Eye (tissue), 1 donor: Measurements from ENCODE around the gene COMMD8.
A peak's percentile ranks its signal among the peaks of the same experiment; 100 is the strongest.
"Not testable (repeated sequence)": the region's sequence is repeated elsewhere in the genome, so short reads cannot be mapped to it uniquely, and the experiment has no call there.

ENCODE experiments used
- DNase-seq: peaks from one replicate; pipeline ENCODE4 v3.0.0-alpha.2; 2015

COMMD8 gene

DNA sequence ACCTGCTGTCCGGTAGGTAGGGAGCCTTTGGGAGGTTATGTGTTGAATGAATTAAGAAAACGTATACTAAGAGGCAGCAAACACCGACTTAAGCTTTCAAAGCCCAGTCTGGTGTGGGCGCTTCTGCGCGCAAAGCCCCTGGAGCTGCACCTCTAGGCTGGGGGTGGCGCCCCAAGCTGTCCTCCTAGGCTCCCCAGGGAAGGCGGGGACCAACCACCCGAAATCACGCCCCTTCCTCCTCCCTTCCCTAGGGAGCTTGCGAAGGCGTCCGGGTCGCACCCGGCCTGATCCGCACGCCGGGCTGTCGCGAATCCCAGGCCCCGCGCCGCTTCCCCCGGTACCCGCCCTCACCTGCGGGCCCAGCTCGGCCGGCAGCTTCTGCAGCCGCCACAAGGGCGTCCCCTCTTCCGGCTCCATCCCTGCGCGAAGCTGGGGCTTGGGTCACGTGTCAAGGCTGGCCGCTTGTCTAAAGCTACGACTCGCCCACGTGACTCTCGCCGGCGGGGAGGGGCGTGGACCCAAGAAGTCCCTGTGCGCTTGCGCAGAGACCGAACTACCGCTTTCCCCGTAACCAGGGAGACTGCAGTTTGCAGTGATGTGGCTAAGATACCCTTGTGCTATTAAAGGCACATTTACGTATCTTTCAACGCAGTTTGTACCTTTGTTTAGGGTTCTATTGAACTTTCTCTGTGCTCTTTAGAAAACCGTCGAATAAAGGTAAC is at the start of gene COMMD8:
COMMD8 (minus strand) TSS at position 468 of the 722 bp plus-strand sequence; CDS start at position 417, 51 bp downstream.
- peak; percentile 99 for DNase-seq

DNA sequence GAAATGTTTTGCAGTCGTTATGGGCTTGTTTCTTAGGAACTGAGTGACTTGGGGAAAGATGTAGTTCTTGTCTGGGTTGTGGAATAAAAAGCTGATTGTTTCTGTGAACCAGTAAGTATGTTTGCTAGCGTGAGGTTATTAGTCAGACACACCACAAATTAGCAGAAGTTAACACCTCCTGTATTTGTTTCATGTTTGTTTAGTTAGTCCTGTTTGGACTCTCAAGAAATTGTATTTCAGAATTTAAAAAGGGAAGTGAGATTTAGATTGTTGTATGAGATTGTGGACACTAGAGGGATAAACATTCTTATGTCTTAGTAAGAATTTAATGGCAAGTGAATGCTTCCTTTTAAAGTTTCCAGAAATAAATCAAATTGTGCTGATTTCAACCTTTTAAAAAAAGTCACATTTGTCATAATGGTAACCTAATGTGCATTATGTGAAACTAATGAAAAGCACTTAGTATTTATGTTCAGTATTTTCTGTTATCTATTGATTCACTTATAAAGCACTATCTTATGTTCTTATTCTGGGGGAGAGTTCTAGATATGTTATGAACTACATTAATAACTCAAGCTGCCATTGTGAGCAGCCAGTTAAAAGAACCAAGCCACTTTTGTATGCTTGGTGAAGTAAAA is 47.1 kb upstream of the COMMD8 start:
- DNase-seq = no peak

DNA sequence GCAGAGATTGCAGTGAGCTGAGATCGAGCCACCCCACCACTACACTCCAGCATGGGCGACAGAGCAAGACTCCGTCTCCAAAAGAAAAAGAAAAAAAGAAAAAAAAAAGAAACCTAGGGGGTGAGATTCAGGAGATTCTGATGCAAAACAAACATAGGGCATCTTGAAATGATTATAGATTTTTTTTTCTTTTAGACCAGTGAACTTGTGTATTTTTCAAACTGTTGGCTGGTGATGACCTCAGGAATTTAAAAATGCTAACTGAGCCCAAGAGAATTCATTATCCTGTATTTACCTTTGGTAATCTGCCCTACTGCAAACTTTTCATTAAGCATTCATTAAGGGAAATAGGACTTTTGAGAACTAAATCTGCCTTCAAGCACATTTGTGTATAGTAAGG is 42.2 kb upstream of the COMMD8 start:
- DNase-seq = no peak

DNA sequence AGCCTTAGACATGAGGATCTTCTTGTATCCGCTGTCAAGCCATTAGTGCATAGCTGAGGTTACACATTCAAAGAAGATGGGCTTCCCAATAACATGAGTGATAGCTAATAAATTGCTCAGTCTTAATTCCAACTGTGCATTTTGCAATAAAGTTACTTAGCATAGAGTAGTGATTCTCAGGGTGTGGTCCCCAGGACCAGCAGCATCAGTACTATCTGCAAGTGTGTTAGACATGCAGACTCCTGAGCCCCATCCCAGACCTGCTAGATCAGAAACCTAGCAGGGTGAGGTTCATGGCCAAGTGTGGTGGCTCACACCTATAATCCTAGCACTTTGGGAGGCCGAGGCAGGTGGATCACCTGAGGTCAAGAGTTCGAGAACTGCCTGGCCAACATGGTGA is 41.6 kb upstream of the COMMD8 start:
- DNase-seq = no peak

DNA sequence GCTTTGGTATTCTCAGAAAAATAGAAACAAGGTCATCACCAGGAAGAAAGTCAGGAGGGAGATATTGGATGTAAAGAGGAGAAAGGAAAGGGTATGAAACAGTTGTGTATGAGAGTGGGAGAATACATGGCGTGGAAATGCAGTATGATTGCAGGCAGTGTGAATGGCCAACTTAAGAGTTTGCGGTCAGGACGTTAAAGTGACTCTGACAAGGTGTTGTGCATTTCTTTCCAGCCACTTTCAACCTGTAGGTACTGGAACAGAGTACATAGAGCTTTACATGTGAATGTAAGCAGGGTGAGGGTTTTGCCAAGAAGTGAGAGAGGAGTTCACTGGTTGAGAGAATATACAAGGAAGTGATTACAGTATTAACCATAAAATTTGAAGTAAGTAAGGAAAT is 37.3 kb upstream of the COMMD8 start:
- no peak for DNase-seq

DNA sequence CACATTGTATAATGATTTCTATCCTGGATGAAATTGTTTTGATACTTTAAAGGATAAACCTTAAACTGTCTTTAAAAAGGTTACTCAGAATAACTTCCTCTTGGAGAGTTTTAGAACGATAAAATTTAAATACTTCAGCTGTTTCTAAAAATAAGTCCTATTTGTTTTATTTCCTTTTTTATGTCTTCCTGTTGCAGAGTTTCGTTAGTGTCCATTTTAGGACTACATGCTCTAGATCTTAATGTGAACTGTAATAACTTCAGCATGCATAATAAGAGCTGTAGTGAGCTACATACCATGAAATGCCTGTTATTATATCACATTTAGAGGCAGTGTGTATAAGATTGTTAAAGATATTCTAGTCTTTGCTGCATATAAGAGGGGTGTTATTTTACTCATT is 36.2 kb upstream of the COMMD8 start:
- DNase-seq = no peak

DNA sequence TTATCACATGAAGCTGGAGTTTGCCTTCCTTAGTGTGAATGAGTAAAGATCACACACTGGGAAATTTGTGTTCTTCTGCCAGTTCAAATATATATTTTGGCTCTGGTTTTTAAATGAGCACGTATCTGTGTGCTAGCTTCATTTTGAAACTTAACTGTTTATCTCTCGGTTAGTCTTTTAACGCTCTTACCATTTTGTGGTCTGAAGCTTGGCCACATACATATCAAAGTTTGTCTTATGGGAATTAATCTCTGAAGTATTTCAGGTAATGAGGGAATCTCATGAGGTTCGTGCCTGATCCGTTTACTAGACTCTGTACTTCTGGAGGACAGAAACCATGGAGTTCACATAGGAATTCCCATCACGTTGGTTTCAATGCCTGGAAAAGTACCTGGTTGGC is 35.4 kb upstream of the COMMD8 start:
- no peak for DNase-seq

DNA sequence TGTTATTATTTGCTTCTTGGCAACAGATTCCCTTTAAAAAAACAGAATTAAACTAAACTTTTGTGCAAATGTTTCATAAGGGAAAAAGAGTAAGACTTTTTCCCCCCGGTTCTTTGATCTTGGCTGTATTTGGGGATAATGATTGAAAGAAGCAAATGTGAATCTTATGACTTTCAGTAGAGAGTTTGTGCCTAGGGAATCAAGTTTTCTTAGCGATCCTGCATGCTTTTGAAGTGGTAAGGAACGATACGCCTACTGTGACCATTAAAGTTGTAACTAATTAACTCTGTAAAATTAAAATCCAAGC is 30.6 kb upstream of the COMMD8 start:
- DNase-seq = no peak

DNA sequence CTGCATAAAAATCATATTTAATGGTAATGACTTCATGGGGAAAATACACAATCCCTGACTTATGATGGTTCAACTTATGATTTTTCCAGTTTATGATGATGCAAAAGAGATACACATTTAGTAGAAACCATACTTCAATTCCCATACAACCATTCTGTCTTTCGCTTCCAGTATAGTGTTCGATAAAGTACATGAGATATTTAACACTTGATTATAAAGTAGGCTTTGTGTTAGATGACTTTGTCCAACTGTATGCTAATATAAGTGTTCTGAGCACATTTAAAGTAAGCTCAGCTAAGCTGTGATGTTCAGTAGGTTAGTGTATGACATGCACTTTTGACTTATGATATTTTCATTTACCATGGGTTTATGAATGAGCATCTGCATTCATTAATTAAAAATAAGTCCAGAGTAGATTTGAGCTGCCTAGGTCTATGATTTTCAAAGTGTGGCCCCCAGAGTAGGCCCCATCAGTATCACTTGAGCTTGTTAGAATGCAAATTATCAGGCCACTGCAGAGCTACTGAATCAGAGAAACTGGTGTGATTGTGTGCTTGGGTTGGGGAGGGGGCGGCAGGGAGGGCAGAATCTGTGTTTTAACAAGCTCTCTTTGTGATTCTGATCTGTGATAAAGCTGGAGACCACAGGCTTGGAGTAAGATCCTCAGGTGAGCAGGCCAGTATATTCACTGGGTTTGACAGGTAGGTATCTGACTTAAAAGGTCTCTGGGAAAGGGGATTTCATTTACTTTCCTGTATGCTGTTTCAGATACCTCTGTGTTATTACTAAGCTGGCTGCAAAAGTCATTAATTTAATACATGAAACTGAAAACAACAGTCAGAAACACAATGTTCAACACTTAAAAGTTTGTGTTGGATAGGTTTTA is 30.0 kb upstream of the COMMD8 start:
- DNase-seq = no peak

DNA sequence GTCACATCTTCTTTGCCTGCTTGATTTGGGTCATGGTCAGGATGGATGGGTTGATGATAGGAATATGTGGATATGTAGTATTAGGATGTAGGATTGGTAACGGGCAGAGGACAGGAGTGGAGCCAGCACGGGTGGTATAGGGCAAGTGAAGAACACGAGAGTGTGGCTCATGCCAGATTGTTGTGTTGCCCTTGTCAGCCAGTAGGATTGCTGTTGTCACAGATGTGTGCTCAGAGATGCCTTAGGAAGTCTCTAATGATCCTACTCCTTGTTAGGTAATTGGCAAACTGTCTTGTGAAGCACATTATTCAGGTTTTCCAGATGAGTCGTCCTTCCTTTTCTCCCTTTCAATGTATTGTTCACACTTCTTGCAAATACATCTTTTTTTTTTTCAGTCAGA is 27.0 kb upstream of the COMMD8 start:
- no peak for DNase-seq

DNA sequence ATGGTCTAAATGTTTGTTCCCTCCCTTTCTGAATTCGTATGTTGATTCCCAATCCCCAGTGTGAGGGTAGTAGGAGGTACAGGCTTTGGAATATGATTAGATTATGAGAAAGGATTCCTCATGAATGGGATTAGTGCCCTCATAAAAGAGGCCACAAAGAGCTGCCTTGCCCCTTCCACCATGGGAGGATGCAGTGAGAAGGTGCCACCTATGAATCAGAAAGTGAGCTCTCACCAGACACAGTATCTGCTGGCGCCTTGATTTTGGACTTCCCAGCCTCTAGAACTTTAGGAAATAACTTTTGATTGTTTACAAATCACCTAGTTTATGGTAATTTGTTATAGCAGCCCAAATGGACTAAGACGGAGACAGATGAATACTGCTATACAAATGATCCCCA is 25.2 kb upstream of the COMMD8 start:
- no peak for DNase-seq

DNA sequence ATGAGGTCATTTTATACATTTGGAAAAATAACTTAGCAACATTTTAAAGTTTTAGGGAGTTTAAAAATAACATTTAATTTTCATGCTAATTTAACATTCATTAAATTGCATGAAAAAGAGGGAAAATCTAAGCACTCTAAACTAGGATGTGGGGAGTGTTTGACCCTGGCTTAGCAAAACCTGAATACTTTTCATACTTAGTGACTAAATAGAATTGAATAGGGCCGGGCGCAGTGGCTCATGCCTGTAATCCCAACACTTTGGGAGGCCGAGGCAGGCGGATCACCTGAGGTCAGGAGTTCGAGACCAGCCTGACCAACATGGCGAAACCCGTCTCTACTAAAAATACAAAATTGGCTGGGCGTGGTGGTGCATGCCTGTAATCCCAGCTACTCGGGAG is 23.2 kb upstream of the COMMD8 start:
- not testable (repeated sequence) for DNase-seq

DNA sequence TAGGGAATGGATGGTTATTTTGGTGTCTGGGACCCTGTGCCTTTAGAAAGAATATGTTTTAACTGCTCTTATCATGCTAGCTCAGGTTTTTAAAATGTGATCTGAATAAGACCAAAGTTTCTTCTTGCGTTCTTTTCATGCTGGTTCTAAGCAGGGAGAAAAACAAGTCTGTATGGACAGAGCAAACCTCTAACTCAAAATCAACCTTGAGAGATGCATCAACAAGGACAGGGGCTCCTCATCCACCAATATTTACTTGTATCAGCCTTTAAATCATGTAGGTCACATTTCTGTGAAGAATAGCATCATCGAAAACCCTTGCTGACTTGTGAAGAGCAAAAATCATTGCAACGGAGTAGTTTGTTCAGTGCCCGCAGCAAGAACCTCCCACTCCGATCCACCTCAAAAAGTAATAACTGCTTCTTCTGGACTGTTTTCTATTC is 22.8 kb upstream of the COMMD8 start:
- no peak for DNase-seq

DNA sequence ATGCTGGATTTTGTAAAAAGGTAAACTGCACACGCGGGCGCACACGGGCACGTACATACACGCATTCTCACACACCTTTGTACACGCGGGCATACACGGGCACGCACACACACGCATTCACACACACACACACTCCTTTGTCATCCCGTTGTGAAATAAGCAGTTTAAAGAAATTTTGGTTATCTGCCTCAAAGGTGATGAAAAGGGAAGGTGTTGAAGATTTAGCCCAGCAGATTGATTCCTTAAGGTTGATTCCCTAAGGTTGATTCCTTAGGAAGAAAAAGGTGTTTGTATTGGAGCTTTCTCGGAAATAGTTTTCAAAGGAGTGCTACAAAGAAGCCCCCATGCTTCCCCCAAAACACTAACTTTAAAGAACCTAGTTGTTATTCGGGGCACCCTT is 22.3 kb upstream of the COMMD8 start:
- no peak for DNase-seq

DNA sequence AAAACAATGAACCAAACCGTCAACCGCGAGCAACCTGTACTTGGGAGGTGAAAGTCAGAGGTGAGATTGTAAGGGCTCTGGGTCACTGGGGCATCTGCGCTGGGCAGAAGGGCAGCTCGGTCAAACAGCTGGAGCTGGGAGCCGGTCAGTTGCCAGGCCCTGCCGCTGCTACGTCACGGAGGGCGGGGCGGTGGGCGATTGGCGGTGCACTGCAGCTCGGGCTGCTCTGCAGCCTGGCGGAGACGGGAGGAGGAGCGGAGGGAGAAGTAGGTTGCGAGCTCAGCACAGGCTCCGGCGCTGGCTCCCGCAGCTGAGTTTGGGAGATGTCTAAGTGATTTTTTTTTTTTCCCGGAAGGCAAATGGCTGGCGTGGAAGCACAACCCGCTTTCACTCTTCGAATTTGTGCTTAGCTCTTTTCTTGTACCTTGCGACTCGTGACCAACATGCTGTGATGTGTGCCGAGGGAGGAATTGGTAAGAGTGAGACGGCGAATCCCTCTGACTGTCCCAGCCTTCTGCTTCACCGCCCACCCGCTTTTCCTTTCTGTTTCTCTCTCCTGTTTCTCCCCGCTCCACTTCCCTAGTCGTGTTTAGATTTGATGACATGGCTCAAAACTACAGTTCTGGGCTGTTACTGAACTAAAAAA is 21.7 kb upstream of the COMMD8 start, which contains the start of gene ATP10D:
ATP10D (plus strand) TSS at position 229 of the 646 bp plus-strand sequence. CDS start 27,266 bp downstream, outside the sequence.
- DNase-seq = peak; percentile 96

DNA sequence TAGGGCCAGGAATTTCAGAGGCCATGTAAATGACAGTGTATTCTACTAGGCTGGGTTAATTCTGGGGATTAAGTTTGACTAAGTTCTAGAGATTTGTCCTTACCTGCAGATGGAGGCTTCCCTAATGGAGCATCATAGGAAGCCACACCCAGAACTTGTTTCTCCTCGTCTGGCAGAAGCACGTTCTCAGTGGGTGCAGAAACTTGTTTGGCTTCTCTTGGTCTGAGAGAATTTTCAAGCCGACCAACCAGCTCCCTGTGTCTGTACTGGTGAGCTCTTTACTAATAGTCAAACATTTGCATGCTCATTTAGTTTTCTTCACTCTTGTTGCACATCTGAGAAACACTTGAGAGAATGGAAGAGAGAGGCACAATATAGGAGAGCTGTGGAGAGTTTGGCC is 20.7 kb upstream of the COMMD8 start:
- peak; percentile 33 for DNase-seq

DNA sequence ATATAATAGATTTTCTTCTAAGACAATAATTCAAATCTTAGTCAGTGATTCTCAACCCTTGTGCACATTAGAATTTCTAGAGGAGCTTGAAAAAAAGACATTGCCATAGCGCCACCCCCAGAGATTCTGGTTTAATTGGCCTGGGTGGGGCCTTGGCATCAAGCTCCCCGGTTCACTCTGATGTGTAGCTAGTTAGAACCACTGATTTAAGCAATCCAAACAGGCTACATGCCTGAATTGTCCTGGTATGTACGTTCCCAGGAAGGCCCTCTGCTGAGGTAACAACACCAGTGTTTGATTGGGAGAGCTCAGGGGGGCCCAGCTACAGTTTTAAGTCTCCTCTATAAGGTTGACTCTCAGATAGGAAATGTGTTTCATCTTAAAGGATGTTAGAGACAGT is 20.2 kb upstream of the COMMD8 start:
- no peak for DNase-seq

DNA sequence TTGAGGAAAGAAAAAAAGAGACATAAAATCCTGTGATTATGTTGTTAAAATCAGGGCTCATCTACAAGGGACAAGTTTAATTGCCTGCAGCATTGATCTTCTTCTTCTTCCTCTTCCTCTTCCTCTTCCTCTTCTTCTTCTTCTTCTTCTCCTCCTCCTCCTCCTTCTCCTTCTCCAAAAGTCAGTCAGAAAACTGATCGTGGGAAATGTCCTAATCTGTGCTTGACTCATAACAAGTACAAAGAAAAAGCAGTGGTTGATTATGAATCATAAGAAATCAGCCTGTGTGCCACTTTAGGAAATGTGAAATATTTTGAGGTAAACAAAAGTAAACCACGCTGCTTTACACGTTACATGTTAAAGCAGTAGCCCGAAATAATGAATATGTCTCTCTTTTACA is 18.8 kb upstream of the COMMD8 start:
- no peak for DNase-seq

DNA sequence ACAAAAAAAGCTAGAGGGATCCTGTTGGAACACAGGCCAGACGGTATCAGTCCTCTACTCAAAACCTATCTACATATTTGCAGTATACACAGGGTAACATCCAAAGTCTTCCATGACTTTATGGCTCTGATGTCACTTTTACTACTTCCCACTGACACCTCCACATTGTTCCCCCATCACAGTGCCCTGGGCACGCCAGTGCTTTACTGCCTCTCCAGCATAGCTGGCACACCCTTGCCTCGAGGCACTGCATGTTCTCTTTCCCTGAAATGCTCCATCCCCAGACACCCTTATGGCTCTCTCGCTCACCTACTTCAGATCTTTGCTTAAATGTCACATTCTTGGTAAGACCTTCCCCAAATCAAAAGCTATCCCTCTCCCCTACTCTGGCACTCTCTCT is 15.3 kb upstream of the COMMD8 start:
- no peak for DNase-seq

DNA sequence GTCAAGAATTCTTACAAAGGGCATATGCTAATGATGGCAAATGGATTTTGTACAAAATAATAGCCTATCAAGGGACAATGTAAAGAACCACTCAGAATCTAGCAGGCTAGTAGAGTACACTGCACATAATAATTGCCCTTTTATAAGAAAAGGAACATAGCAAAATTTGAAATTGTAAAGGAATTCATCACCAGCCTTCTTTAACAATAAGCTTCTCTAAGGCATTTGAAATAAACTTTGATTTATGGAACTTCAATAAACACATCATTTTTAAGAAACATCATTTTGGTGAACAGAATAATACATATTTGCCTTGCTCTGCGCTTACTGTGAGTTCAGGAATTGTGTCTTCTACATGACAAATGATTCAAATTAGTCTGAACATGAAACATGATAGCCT is 11.9 kb upstream of the COMMD8 start:
- no peak for DNase-seq

DNA sequence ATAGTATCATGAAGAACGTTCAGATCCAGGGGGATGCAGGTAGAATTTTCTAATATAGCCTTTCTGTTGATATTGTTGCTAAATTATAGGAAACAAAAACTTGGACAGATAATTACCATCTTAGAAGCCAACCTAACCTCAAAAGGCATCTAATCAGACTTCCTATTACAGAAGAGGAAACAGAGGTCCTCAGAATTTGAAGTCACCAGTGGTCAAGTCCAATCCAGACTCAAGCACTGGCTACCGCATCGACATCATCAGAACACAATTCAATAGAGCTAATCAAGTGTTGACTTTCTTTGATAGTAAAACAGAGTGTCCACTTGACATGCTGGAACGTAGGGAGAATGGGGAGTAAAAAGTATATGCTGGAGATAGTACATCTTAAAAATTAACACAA is 11.3 kb upstream of the COMMD8 start:
- DNase-seq = no peak

DNA sequence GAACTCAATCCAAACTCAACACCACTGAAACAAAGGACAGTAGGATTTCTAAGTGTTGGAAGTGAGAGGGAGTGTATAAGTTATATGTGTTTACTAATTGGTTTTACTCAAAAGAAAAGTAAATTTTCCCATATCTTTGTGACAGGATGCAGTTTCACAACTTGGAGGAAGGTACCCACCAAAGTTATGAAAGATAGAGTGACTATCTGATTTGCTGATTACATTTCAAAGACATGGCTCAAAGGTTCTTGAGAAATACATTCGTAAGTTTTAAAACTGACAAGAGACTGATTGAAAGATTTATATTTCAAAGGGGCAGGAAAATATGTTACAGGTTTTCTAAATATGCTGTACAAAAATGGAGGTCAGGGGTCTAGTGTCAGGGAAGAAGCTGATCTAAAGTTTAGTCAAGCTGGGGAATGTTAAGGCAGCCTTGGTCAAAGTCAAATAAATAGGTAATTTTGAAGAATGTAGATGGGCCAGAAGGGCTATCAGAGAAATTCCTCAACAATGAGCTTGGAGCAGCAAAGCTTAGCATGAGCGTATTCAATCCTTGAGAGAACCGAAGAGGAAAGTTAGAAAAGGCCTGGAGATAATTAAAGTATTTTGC is 9.7 kb upstream of the COMMD8 start:
- DNase-seq = no peak

DNA sequence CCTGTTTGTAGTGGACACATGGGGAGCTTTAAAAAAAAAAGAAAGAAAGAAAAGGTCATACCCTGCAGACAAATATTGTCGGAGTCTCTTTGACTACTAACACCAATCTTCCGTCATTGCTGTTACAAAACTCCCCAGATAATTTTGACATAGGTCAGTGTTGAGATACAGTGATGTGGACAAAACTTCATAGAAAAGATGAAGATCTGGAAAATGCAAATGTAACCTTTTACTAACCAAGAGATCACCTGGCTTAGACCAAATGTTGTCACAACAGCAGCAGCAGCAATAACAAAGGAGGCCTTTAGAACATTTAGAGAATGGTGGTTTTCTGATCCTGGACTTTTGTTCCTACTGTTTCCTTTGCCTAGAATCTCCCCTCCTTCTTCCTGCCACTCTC is 8.1 kb upstream of the COMMD8 start:
- DNase-seq = no peak
